GM23338 (cell line): ENCODE data around the gene ELL2.

ENCODE experiments used
- CREB1 ChIP-seq: fragments of 250-450 bp; sonication (Bioruptor Pico); IDR thresholded peaks from 2 replicates; pipeline ENCODE4 v1.5.0; 2020; ENCODE audit warnings: low read depth, mild to moderate bottlenecking, moderate library complexity
- CTCF ChIP-seq, 2 experiments: fragments of 200-600 bp in 1 of 2; sonication (generic) in 1 of 2; conservative IDR thresholded peaks; 2 replicates each; pipeline versions ENCODE4 v1.5.1 to v1.6.1; 2016 to 2017; ENCODE audit warnings: antibody characterized with exemption in 2 of 2, low read depth in 2 of 2, mild to moderate bottlenecking in 2 of 2, moderate library complexity in 1 of 2
- ETS1 ChIP-seq: IDR thresholded peaks from 2 replicates; pipeline ENCODE4 v1.6.1; 2016; ENCODE audit warnings: antibody characterized with exemption
- EZH2 ChIP-seq: fragments of 200-600 bp; sonication (generic); IDR thresholded peaks from one replicate; pipeline ENCODE4 v1.8.0; 2017; ENCODE audit warnings: antibody characterized with exemption, mild to moderate bottlenecking, low read depth; ENCODE audit not compliant: unreplicated experiment
- POLR2AphosphoS5 ChIP-seq: IDR thresholded peaks from 2 replicates; pipeline ENCODE4 v1.6.1; 2016; ENCODE audit warnings: antibody characterized with exemption, low read depth

- TF ChIP-seq CTCF (conservative IDR thresholded peaks at IDR 0.05; ENCODE audit: low read depth in 2 of 2) (no peak), CREB1 (CRISPR knock-in tag) (no peak), POLR2AphosphoS5 (no peak), EZH2 (no peak), ETS1 (no peak)
Observed at GRCh38 chr5:95939465-95939864, 22.2 kb downstream of the ELL2 start.
